GM12891 (cell line): ENCODE data around the gene PCCB.
"Not testable (repeated sequence)": the region's sequence is repeated elsewhere in the genome, so short reads cannot be mapped to it uniquely, and the experiment has no call there.

ENCODE experiments used
- DNase-seq: peaks from one replicate; pipeline ENCODE4 v3.0.0; 2011; ENCODE audit warnings: low spot score; ENCODE audit not compliant: insufficient read length
- FAIRE-seq: peaks from 2 replicates; lab custom pipeline; 2011; peaks lifted over from hg19 to GRCh38; lab: Jason Lieb, UNC
- PAX5 ChIP-seq: IDR thresholded peaks from 2 replicates; pipeline ENCODE4 v1.6.1; 2011; ENCODE audit warnings: low read length, moderate library complexity, mild to moderate bottlenecking; ENCODE audit not compliant: insufficient read depth, severe bottlenecking
- POLR2A ChIP-seq: IDR thresholded peaks from 2 replicates; pipeline ENCODE4 v1.6.1; 2011; ENCODE audit warnings: low read depth, low read length, control low read depth
- POLR2AphosphoS5 ChIP-seq: IDR thresholded peaks from 2 replicates; pipeline ENCODE4 v1.6.1; 2011; ENCODE audit warnings: low read depth, low read length, control low read depth
- POU2F2 ChIP-seq: IDR thresholded peaks from 2 replicates; pipeline ENCODE4 v1.6.1; 2011; ENCODE audit warnings: low read depth, mild to moderate bottlenecking, control low read depth, low read length, moderate library complexity
- SPI1 ChIP-seq: IDR thresholded peaks from 2 replicates; pipeline ENCODE4 v1.6.1; 2011; ENCODE audit warnings: low read depth, low read length, control low read depth
- TAF1 ChIP-seq: IDR thresholded peaks from 2 replicates; pipeline ENCODE4 v1.6.1; 2011; ENCODE audit warnings: low read depth, low read length, control low read depth

The PCCB gene

DNA sequence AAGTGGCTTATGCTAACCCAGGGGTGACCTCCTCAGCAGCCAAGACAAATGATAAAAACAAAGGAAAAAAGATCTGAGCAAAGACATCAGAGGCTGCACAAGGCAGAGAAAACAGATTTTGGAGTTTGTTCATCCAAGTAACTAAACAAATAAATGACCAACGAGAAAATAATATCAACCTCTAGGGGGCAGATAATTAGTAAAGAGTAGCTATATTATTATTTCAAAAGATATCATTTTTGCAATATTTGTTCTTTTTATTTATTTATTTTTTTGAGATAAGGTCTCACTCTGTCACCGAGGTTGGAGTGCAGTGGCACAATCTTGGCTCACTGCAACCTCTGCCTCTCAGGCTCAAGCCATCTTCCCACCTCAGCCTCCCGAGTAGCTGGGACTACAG lies 101.8 kb downstream of the PCCB start:
- no peak for DNase-seq
- TF ChIP-seq PAX5 (no peak), TAF1 (no peak), POLR2AphosphoS5 (no peak), POU2F2 (no peak), SPI1 (no peak), POLR2A (no peak)
- no peak for FAIRE-seq

- FAIRE-seq = peak; percentile 65
Measured at GRCh38 chr3:136353461-136353860, 103.3 kb downstream of the PCCB start.

DNA sequence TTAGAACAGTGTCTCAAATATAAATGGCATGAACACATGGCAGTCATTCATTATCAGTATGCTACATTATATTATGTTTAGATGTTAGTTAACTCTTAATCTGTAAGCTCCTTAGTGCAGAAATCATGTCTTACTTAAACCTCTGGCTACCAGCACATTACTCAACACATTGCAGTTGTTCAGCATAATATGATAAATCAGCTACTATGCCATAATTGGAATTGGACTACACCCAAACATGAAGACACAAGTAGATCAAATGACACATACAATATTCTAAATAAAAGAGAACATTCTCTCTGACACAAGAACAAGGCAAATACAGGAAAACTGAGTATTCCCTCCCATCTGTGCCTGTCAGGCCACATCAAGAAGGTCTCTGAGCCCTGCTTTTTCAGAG lies 116.1 kb downstream of the PCCB start:
- no peak for DNase-seq
- TF ChIP-seq TAF1 (no peak), PAX5 (no peak), POLR2A (no peak), POU2F2 (no peak), POLR2AphosphoS5 (no peak), SPI1 (no peak)
- FAIRE-seq = peak; percentile 43

More at GRCh38 chr3:136353461-136353860, 103.3 kb downstream of the PCCB start:
- DNase-seq = no peak
- TF ChIP-seq POU2F2 (no peak), TAF1 (no peak), POLR2A (no peak), SPI1 (no peak), POLR2AphosphoS5 (no peak), PAX5 (no peak)

- not testable (repeated sequence) for FAIRE-seq, DNase-seq
Measured at GRCh38 chr3:136375800-136376199, 125.7 kb downstream of the PCCB start.

DNA sequence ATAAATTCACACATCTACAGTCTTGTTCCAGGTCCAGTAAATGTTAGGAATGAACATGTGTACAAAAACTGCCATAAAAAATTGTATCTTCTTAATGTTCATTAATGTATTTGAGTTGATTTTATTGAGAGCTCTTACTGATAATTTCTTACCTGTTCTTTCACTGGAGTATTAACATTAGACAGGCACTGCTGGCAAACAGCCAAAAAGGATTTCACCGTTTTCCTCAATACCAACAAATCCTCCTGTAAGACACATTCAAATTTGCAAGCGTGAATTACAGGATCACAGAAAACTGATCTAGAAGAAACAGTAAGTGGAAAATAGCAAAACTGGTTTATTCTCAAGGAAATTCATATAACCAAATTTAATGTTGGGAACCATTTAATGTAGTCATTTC lies 127.4 kb downstream of the PCCB start:
- FAIRE-seq (no peak), DNase-seq (no peak)
- no peak for TF ChIP-seq TAF1
- TF ChIP-seq SPI1 = no peak
- no peak for TF ChIP-seq PAX5
- no peak for TF ChIP-seq POLR2A
- TF ChIP-seq POLR2AphosphoS5 = no peak
- no peak for TF ChIP-seq POU2F2

DNA sequence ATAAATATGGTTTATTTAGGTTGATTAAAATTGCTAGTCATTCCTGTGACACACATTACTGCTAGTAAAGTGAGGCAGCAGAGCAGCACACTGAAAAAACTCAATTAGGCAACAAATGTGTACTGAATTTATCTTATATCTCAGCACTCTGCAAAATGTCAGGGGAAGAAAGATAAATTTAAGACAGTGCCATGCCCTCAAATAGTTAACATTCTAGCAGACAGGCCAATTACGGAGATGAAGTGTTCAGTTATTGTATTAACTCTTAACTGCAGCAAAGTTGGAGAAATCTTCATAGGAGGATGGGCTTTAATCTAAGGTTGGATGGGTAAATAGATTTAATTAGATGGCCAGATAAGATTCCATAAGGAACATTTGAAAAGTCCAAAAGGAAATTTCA lies 127.9 kb downstream of the PCCB start:
- DNase-seq (no peak), FAIRE-seq (no peak)
- TF ChIP-seq TAF1 (no peak), SPI1 (no peak), POLR2A (no peak), PAX5 (no peak), POLR2AphosphoS5 (no peak), POU2F2 (no peak)
